C1 segment of cervical spinal cord (tissue), 14 donors: ENCODE data around the gene TMEM242.

ENCODE experiments used
- DNase-seq, 14 donors: peaks; one replicate each; lab custom pipeline; 2025; lab: John Stamatoyannopoulos, UW

TMEM242 gene

DNA sequence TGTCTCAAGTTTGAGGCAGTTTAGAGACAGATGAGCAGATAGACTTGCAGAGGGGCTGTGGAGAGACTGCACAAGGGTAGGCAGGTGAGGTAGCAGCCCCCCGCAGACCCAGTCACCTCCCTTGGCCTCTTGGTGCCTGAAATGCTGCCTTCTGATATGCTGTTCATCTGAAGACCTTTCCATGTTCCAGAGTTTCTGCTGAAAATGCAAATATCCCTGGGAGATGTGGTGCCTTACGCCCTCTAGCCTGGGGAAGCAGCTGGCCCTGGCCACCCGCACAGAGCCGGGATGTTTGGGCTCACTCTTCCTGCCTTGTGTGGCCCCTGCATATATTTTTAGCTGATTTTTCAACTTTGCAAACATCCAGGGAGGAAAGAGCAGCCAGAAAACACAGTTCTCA is 51.4 kb downstream of the TMEM242 start:
- no peak for DNase-seq

DNA sequence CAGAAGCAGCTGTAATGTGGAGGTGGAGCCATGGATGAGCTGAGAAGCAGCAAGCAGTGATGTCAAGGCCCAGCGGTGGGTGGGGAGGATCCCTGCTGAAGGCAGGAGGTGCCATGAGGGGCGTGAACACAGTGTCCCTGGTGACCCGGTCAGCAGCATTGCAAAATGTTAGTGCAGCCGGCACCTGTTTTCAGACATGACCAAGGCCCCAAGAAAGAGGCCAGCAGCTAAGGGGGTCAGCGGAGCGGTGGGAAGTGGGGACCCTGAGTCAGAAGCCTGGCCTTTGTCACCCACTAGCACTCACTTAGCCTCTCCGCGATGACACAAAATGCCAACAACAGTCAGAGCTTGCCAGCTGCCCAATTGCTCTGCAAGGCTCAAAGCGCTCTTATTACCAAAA is 51.9 kb downstream of the TMEM242 start:
- DNase-seq = no peak

DNA sequence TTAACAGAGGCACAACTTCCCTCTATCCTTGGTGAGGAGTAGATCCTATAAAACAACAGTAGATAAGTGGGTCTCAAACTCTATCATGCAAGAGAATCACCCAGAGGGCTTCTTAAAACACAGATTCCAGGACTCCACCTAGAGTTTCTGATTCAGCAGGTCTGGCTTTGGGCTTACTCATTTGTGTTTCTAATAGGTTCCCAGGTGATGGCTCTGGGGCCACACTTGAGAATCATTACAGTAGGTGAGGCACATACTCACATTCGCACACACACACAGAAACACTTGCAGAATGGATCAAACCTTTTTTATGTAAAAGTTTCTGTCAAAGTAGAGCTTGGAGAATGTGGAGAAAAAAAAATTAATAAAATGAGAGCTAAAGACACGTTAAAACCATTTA is 52.4 kb downstream of the TMEM242 start:
- DNase-seq = no peak

DNA sequence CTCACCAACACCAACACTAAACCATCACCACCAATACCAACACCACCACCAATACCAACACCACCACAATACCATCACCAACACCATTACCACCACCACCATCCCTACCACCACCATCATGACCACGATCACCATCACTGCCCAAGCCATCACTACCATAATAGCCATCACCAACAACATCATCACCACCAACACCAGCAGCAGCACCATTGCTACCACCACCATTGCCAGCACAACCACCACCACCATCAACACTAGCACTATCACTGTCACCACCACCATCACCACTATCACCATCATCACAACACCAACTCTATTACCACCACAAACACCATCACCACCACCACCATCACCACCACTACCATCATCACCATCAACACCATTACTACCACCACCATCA is 53.0 kb downstream of the TMEM242 start:
- DNase-seq = no peak

DNA sequence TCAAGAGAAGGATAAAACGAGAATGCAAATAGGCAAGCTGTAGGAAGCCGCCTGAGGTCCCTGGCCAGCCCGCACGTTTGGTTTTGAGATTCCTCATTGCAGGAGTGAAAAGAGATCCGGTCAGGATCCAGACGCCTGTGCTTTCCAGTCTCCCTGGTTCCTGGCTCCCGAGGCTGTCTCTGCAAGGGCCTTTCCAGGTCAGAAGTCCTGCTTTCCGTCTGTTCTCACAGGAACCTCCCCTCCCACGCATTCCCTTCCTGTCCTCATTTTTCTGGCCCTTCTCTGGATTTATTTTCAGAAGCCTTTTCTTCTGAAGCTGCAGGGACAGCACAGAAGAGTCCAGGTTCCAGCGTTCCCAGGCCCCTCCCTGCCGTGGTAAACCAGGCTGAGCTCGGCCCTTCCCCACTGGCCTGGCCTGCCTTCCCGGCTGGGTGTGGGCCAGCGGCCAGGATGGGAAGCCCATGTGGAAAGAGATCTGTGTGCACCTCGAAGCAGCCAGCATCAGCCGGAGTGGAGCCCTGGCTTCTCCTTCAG is 54.0 kb downstream of the TMEM242 start:
- DNase-seq = peak in 6 of 14 donors; percentile 21 to 90 (median 40)

DNA sequence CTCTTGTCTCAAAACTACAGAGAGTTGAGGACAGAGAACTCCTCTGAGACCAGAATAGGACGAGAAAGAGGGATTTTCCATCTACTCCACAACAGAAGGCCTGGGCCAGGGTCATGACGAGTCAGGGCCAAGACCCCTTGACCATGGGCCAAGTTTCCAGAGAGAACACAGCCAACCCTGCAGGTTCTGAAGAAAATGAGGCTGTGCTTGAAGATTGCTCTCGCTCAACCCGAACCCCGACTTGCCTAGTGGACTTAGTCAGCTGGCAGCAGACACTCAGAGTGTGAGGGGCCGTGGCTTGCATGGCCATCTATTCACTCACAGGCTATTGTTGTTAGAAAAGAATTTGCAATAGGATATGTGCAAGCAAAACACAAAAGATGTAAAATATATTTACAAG is 54.5 kb downstream of the TMEM242 start:
- DNase-seq = no peak

DNA sequence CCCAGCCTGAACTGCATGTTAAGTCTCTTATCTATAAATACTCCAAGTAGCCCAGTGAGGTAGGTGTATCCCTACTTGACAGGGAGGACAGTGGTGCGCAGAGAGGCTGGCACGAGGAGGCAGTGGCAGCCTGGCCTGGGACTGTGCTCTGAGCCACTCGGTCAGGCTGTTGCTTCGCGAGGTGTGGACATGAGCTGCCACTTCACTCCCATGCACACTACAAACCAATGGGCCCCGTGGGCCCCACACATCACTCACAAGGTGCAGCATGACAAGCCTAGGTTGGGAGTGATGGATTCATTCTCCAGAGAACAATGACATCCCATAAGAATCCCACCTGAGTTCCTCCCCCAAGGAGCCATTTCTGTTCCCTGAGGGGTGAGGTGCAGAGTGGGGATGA is 54.9 kb downstream of the TMEM242 start:
- DNase-seq = no peak

DNA sequence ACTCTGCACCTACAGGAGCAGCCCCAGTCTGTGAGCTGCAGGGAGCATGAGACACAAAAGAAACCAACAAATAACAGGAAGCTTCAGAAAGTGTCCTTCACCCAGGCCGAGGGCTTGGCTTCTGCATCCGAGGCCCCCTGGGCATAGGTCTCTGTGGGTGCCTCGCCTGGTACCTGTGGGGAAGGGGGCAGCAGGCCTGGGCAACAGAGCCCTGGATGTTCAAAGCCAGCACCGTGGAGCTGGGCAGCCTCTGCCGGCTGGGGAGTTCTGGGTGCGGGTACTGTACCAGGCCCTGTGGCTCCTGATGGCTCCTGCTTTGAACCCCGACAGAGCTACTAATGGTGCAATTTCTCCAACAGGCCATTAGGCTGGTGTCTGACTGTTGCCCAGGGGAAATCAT is 55.7 kb downstream of the TMEM242 start:
- DNase-seq = no peak

DNA sequence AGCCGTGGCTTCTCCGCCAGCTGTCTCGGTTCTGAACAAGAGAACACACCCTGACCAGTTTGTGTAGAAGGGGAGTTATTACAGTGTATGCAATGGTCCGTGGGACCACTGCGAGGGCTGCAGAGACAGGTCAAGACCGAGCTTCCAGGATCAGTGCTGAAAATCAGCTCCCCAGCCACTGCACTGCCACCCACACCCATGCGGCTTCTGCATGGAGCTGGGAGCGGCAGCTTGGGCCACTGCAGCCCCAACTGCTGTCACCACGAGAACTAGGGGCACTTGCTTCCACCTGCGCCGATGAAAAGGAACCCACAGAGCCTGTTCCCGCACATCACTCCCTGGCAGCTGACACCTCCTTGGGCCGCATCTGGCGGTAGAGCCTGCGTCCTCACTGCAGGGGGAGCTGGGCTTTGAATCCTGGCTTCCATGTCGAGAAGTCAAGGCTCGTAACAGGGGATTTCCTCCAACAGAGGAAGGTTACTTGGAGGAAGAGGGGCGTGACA is 56.2 kb downstream of the TMEM242 start:
- no peak for DNase-seq

DNA sequence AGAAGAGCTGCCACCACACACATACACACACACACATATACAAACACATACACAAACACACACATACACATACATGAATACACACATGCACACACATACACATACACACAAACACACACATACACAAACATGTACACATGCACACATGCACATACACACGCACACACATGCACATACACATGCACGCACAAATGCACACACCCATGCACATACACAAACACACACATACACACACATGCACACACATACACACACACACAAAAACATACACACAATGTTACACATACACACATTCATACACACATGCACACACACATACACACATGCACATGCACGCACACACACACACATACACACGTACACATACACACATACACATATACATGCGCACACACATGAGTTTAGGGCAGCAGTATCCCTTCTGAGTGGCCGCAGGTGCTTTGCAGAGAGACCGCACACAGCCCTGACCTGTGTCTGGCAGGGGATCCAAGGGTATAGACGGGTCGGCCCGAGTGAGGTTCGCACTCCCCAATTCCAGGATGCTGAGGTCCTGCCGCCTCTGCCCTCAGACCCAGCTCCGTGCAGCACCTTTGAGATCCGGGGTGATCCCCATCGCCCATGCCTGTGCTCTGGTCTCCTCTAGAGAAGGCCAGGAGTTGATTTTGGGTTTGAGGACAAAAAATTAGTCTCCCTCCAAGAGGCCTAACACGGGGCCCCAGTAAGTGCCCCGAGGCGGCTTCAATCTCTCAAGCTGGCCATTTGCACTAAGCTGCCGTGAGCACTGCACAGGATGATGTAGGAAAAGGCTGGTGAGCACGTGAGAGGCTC is 56.8 kb downstream of the TMEM242 start:
- no peak for DNase-seq

DNA sequence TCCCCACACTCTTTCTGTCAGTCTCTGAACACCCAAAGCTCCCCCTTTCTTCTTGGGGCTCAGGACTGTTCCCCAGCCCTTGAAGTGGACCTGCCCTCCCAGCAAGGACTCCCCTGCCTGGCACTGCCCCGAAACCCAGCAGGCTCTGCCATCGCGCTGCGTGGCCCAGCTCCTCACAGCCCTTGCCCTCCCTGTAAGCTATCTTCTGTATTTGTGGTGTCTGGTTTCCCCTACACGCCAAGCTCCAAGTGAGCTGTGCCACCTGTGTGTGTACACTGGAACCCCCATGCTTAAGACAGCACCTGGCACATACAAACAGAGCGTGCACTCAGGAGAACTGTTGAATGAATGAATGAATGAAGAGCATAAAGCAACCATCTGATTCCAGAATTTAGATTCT is 57.7 kb downstream of the TMEM242 start:
- DNase-seq = no peak

DNA sequence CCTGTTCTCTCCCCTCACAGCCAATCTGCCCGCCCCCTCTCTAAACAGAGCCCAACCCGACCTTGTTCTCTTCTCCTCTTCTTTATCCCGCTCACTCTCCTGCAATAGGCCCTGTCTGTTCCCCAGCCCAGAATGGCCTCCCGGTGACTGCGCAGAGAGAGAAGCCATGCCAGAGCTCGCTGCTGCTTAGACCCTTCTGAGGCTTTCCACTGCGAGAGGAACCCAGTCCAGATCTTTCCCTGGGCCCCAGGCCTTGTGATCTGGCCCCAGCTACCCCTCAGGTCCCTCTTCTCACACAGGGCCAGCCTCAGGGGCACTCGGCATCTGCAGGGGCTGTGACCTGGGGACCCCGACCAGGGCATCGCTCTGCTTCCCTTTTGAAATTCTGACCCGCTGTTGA is 58.1 kb downstream of the TMEM242 start:
- DNase-seq = no peak

DNA sequence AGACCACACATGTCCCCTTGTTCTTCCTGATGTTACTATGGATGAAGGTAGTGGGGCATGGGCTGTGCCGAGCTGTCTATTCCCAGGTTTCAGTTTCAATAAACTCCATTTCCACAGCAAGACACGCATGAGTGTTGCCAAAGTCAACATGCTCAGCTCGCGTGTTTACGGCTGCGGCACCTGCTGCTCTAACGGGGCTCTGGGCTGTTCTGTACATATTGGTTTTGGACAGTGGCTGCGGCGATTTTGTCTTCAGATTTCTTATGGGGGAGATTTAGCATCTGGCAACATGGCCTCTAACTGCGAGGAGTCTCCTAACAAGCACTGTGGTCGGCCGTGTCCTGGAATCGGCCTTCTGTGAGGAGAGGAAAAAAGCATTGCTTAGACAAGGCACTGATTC is 58.6 kb downstream of the TMEM242 start:
- DNase-seq = no peak

DNA sequence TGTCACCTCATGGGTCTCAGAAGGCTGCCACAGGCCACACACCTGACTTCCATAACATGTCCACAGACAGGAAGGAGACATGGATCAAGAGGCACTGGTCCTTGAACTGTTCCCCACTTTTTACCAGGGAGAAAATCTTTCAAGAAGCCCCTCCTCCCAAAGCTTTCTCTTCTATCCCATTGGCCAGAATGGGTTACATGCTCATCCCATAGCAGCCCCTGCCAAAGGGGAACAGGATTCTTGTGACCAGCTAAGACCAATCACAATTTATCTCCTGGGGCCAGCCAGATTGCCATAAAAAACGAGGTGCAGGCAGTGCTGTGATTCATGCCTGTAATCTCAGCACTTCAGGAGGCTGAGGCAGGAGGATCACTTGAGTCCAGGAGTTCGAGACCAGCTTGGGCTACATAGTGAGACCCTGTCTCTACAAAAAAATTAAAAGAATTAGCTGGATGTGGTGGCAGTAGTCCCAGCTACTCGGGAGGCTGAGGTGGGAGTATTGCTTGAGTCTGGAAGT is 59.4 kb downstream of the TMEM242 start:
- no peak for DNase-seq

DNA sequence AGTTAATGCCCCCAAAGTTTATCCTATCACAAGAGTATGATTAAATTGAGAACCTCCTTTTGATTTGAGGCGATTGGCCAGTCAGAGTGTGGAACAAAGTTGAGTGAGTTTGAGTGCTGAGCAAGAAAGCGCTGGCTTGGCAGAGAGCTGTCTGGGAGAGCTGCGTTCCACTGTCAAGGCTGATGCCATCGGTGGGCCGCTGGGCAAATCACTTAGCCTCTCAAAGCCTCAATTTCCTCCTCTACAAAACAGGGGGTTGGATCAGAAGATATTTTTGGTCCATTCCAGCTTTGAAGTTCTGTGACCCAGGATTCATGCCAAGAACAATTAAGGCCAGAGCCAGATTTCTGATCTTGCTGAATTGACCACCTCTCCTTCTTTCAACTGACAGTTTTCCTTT is 60.2 kb downstream of the TMEM242 start:
- no peak for DNase-seq

DNA sequence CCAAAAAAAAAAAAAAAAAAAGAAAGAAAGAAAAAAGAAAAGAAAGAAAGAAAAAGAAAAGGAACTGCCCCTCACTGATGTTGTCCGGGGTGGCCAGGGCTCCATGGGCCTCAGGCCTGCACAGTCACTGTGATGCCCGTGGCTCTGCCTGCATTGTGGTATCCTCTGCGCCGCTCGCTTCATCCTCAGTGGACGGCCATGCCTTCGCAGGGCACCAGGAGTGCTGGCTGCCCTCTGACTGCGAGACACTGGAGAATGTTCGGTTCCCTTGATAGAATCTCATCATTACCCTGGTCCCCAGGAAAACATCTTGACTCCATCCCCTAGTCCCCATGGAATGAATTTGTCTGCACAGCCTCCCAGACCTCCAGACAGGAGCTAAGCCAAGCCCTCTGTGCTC is 61.7 kb downstream of the TMEM242 start:
- no peak for DNase-seq

DNA sequence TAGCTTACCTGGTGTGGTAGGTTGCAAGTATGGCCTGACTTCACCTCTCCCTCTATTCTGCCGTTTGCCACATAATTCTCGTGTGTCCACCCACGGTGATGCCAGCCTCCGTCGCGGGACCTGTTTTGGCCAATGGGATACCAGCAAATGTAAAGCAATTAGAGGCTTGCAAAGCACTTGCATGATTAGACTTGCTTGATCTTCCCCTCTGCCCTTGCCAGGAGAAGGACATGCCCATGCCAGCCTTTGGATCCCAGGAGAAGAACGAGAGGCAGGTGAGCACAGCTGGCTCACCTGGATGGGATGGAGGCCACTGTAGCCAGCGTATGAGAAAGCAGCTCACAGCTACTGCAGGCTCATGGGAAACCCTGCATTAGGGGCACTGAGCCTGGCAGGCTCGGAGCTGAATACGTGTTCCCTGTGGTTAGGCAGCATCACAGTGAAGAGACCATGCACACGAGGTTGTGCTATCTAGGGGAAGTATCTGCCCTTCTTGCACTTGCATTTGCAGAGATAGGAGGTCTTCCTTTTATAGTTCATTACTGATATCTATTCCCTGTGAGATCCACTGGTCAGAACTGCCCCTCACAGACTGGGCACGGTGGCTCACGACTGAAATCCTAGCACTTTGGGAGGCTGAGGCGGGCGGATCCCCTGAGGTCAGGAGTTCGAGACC is 62.4 kb downstream of the TMEM242 start:
- DNase-seq = no peak

DNA sequence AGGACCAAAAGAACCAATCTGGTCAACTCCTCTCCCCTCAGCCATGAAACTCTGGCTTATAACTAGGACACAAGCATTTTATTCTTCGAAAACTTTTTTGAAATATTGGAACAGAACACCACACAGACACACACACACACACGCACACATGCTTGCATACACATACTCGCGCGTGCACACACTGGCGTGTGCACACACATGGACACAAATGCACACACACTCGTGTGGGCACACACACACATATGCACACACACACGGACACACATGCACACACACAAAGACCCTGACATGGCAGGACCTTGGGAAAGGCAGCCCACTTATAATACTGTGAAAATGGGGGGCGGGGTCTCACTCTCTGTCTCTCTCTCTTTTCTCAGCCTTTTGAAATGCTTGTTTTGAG is 63.9 kb downstream of the TMEM242 start:
- DNase-seq = no peak

DNA sequence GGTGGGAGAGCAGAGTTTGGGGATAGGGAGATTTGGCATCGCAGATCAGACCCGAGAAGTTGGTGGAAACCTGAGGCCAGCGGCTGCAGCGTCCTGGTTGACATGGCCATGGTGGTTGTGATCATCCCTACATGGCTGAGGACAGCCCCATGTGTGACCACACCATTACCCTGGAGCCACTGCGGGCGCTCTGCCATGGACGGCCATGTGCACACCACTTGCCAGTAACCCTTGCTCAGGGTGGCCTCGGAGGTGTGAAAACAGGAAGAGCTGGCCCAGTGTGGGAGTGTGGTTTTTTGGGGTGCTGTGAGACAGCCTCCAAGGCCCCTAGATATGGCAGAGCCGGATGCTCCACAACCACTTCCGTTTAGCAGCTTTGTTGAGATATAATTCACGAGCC is 64.4 kb downstream of the TMEM242 start:
- DNase-seq = no peak

DNA sequence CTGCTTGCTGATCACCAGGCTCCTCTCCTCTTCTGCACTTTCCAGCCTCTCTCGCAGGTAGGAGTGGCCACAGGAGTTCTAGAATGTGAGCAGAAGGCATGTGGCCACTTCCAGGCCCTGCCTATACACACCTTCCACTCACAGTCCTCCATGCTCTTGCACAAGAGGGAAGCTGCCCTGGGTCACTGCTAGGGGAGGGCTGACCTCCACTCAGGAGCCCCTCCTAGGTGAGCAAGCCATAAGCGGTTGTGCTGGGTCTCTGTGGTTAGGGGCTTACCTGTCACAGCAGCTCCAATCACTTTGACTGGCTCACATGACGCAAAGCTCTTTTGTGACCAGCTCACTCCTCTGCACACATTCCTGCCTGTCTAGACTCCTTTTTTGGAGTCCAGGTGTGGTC is 68.2 kb downstream of the TMEM242 start:
- no peak for DNase-seq

DNA sequence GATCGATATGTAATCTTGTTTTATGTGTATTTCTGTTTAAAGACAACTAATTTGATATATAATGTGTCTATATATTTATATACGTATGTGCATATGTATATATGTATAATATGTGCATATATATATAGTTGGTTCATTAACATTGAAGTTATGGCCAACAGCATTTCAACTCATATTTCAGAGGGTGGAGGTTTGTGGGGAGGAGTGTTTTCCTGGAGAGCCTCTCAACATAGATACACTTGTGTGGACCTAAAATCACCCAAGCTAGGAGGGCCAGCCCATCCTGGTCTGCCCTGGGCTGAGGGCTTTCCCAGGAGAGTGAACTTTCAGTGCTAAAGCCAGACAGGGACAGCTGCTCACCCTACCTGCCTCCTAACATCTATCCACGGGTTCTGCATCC is 68.8 kb downstream of the TMEM242 start:
- no peak for DNase-seq

DNA sequence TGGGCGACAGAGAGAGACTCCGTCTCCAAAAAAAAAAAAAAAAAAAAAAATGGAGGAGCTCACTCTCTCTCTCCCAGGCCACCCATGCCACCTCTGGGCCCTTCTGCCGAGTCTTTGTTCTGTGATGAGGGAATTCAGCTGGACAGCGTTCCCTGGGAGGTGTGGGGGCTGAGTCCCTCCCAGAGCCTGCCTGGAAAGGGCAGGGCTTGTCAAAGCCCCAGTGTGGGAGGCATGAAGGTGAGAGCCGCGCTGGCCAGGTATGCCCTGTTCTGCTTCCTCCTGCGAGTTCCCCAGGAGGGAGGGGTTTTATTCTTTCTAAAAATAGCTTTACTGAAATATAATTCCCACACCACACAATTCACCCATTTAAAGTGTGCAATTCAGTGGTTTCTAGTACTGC is 69.6 kb downstream of the TMEM242 start:
- no peak for DNase-seq

DNA sequence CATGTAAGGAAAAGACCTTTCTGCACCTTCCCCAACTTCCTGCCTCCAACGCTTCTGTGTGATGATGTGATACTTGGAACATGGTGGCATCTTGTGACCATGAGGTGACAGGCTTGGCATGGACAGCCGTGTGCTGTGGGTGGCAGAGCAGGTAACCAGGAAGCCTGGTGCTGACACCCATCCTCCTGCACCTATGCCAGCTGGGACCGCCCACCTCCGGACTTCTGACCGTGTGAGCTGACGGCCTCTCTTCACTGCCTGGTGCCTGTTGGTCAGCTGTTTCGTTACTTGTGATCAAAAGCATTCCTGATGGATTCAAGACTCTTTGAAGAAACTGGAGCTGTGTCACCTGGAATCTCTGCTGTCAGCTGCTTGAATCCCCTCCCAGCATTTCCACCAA is 70.3 kb downstream of the TMEM242 start:
- DNase-seq = no peak
